Measurements from ENCODE around the gene SNTG2.
A peak's percentile ranks its signal among the peaks of the same experiment; 100 is the strongest.

DNA sequence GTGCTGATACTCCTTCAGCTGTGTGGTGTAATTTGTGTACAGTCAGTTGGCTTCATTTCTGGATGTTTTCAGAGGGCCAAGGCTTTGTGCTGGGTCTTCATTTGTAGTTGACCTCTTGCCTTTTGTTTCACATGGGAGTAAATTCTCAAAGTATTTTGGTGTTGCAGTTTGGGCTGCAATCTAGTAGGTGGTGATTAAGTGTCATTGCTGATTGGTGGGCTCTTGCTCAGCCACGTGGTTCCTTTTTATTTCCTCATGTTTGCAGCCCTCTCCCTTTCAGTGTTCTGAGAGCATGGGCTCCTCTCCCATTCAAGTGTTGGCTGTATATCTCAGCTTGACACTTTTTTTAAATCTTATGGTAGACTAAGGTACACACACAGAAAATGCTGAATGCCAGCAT lies 96.8 kb downstream of the SNTG2 start:
- TF ChIP-seq, protein P1, sequence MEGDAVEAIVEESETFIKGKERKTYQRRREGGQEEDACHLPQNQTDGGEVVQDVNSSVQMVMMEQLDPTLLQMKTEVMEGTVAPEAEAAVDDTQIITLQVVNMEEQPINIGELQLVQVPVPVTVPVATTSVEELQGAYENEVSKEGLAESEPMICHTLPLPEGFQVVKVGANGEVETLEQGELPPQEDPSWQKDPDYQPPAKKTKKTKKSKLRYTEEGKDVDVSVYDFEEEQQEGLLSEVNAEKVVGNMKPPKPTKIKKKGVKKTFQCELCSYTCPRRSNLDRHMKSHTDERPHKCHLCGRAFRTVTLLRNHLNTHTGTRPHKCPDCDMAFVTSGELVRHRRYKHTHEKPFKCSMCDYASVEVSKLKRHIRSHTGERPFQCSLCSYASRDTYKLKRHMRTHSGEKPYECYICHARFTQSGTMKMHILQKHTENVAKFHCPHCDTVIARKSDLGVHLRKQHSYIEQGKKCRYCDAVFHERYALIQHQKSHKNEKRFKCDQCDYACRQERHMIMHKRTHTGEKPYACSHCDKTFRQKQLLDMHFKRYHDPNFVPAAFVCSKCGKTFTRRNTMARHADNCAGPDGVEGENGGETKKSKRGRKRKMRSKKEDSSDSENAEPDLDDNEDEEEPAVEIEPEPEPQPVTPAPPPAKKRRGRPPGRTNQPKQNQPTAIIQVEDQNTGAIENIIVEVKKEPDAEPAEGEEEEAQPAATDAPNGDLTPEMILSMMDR (IDR thresholded peaks at IDR 0.05), result peak in 3 of 6 experiments; percentile 9 to 24 (median 21)
- no peak for TF ChIP-seq POLR2A (IDR thresholded peaks at IDR 0.05)
